Endothelial cell of umbilical vein (primary cell): ENCODE measurements around the gene SPO11. TPM values are rescaled to one million over a fixed set of nuclear protein-coding genes. Genes with fewer than 3 reads are reported as not detected.

Experiments used
- BruUV-seq: library from RNA; stranded (reverse); fragments of 400-500 nt; replicated peaks from 2 replicates; lab custom pipeline; 2021; lab: Mats Ljungman, UMichigan
- CTCF ChIA-PET: fragments of 300-600, 350-600 bp; sonication (Branson Sonifier 250); formaldehyde crosslinking; loops from one replicate; lab custom pipeline; 2021; ENCODE audit warnings: antibody characterized with exemption, inconsistent platforms; lab: Charles Lee
- POLR2A ChIA-PET: fragments of 300-600, 350-600 bp; sonication (Branson Sonifier 250); formaldehyde crosslinking; loops from one replicate; lab custom pipeline; 2021; ENCODE audit warnings: antibody characterized with exemption, inconsistent platforms; lab: Charles Lee
- DNase-seq: peaks from one replicate; pipeline ENCODE4 v3.0.0-alpha.2; 2011; ENCODE audit warnings: low read depth, low spot score
- FAIRE-seq: peaks from 2 replicates; lab custom pipeline; 2011; peaks lifted over from hg19 to GRCh38; lab: Jason Lieb, UNC
- H2AFZ ChIP-seq: 2 replicates; pipeline ENCODE4 v1.6.0; 2012; ENCODE audit warnings: low read depth, low read length, control low read depth, inconsistent platforms
- H3K27ac ChIP-seq: 2 replicates; pipeline ENCODE4 v1.5.1; 2011; ENCODE audit warnings: low read depth, mild to moderate bottlenecking, control low read depth, low read length, moderate library complexity; ENCODE audit not compliant: insufficient read depth
- H3K27me3 ChIP-seq, 2 experiments: 2 replicates each; pipeline versions ENCODE4 v1.6.0 to v1.6.1; 2011; ENCODE audit warnings: low read length in 2 of 2, mixed read lengths in 1 of 2; ENCODE audit not compliant: control insufficient read depth in 2 of 2, insufficient read depth in 2 of 2
- H3K36me3 ChIP-seq, 2 experiments: 2 replicates in 1 of 2; 3 replicates in 1 of 2; pipeline ENCODE4 v1.5.1; 2011; ENCODE audit warnings: low read length in 2 of 2, mild to moderate bottlenecking in 1 of 2, moderate library complexity in 1 of 2; ENCODE audit not compliant: control insufficient read depth in 2 of 2, insufficient read depth in 2 of 2; ENCODE audit errors: extremely low read depth in 1 of 2
- H3K4me1 ChIP-seq: 3 replicates; pipeline ENCODE4 v1.5.1; 2011; ENCODE audit warnings: mild to moderate bottlenecking, low read length; ENCODE audit not compliant: control insufficient read depth, insufficient read depth; ENCODE audit errors: extremely low read depth
- H3K4me2 ChIP-seq: 2 replicates; pipeline ENCODE4 v1.6.1; 2011; ENCODE audit warnings: low read length, control low read depth, mixed read lengths; ENCODE audit not compliant: insufficient read depth
- H3K4me3 ChIP-seq, 3 experiments: fragments of 200-600 bp in 1 of 3; sonication (generic), shearing (Covaris generic) in 1 of 3; replicated peaks in 1 of 3; 2 replicates each; pipeline ENCODE4 v1.5.1; 2011 to 2016; ENCODE audit warnings: control low read depth in 3 of 3, low read length in 3 of 3, mild to moderate bottlenecking in 2 of 3, inconsistent platforms in 1 of 3, low read depth in 1 of 3, moderate library complexity in 1 of 3; ENCODE audit not compliant: insufficient read depth in 1 of 3
- H3K79me2 ChIP-seq: 2 replicates; pipeline ENCODE4 v1.6.0; 2012; ENCODE audit warnings: low read length, inconsistent platforms; ENCODE audit not compliant: control insufficient read depth, insufficient read depth
- H3K9ac ChIP-seq: replicated peaks from 2 replicates; pipeline ENCODE3; 2011; ENCODE audit warnings: low read length, control low read depth; ENCODE audit not compliant: insufficient read depth; ENCODE audit errors: extremely low read depth
- H3K9me1 ChIP-seq: replicated peaks from 3 replicates; pipeline ENCODE4 v1.6.0; 2011; ENCODE audit warnings: mild to moderate bottlenecking, low read length; ENCODE audit not compliant: control insufficient read depth, insufficient read depth; ENCODE audit errors: extremely low read depth
- H3K9me3 ChIP-seq: replicated peaks from 2 replicates; pipeline ENCODE4 v1.5.1; 2012; ENCODE audit warnings: low read length, inconsistent platforms; ENCODE audit not compliant: control insufficient read depth, insufficient read depth
- H4K20me1 ChIP-seq: replicated peaks from 2 replicates; pipeline ENCODE3; 2011; ENCODE audit warnings: mild to moderate bottlenecking, low read length; ENCODE audit not compliant: control insufficient read depth, insufficient read depth; ENCODE audit errors: extremely low read depth
- EZH2 ChIP-seq: IDR thresholded peaks from 2 replicates; pipeline ENCODE4 v1.6.1; 2012; ENCODE audit warnings: borderline replicate concordance, low read depth, mild to moderate bottlenecking, moderate library complexity, low read length, inconsistent platforms; ENCODE audit not compliant: severe bottlenecking
- FOS ChIP-seq: IDR thresholded peaks from 2 replicates; pipeline ENCODE4 v1.6.1; 2011; ENCODE audit warnings: mild to moderate bottlenecking, low read length, moderate library complexity, borderline replicate concordance; ENCODE audit not compliant: insufficient read depth
- GATA2 ChIP-seq: IDR thresholded peaks from 2 replicates; pipeline ENCODE4 v1.7.0; 2011; ENCODE audit warnings: low read depth, mild to moderate bottlenecking, moderate library complexity, mixed read lengths, low read length; ENCODE audit not compliant: insufficient read length, insufficient read depth
- JUN ChIP-seq: IDR thresholded peaks from 2 replicates; pipeline ENCODE4 v1.6.1; 2011; ENCODE audit warnings: borderline replicate concordance, low read depth; ENCODE audit not compliant: insufficient read length, insufficient read depth
- MAX ChIP-seq: IDR thresholded peaks from 2 replicates; pipeline ENCODE4 v1.6.1; 2011; ENCODE audit not compliant: insufficient read depth, insufficient read length
- MYC ChIP-seq: IDR thresholded peaks from one replicate; pipeline ENCODE4 v1.6.1; 2011; ENCODE audit warnings: mild to moderate bottlenecking, low read depth, low read length
- POLR2A ChIP-seq: IDR thresholded peaks from 2 replicates; pipeline ENCODE4 v1.6.1; 2012; ENCODE audit warnings: low read depth, mild to moderate bottlenecking, control low read depth, low read length
- POLR2AphosphoS5 ChIP-seq: IDR thresholded peaks from 2 replicates; pipeline ENCODE4 v1.6.1; 2012; ENCODE audit warnings: low read depth, mild to moderate bottlenecking, control low read depth, low read length, moderate library complexity; ENCODE audit not compliant: insufficient read depth
- dilution Hi-C: fragments of 300-500 bp; cut with MboI; formaldehyde crosslinking; loops from one replicate; pipeline ENCODE4 v1.15.0; 2019; ENCODE audit warnings: low sequenced_read_pairs; ENCODE audit not compliant: extremely low pct_ligation_motif_present
- intact Hi-C: fragments of 100-400 bp; cut with micrococcal nuclease; formaldehyde crosslinking; loops from one replicate; pipeline ENCODE4 v1.10.0; 2022
- polyA plus RNA-seq, 4 experiments: library from polyadenylated mRNA; depleted of rRNA in 3 of 4; stranded (reverse) in 3 of 4; unstranded in 1 of 4; fragments of >200 nt; gene quantifications; 2 replicates each; pipeline versions ENCODE4 v1.2.1 to v1.2.3, GENCODE V29; 2011 to 2012; ENCODE audit warnings: missing spikeins in 1 of 4
- total RNA-seq: library from RNA; stranded (reverse); gene quantifications from 2 replicates; pipeline ENCODE4 v1.2.3, GENCODE V29; 2021
- TF ChIP-seq, protein P1 (sequence below), 2 donors: IDR thresholded peaks; 1 replicate in 1 of 2; 2 replicates in 1 of 2; pipeline ENCODE4 v1.5.1; 2011; ENCODE audit warnings: low read length in 2 of 2, mild to moderate bottlenecking in 2 of 2, moderate library complexity in 2 of 2, control low read depth in 1 of 2, inconsistent platforms in 1 of 2, low read depth in 1 of 2; ENCODE audit not compliant: insufficient read depth in 1 of 2; ENCODE audit errors: extremely low read depth in 1 of 2

SPO11 gene
- total and polyA plus RNA-seq, 2 donors (not counting 3 experiments of a cell fraction or from before 2014, with no cell fraction given): not detected

GRCh38 chr20:57335392-57335791 is 5.8 kb downstream of the SPO11 start:
- dilution Hi-C loops: no loop called here
- Histone ChIP-seq H3K4me1 (no peaks in the 10 kb centered on the region), H3K9ac (no peak overlapping the region), H3K9me3 (no peaks in the 10 kb centered on the region), H3K27ac (no peak overlapping the region), H3K4me2 (no peak overlapping the region), H3K36me3 (no peaks in the 10 kb centered on the region), H4K20me1 (no peaks in the 10 kb centered on the region), H3K9me1 (no peaks in the 10 kb centered on the region), H3K4me3 (no peak overlapping the region), H3K27me3 (peaks cover 0 to 10% of the 10 kb centered on the region in 2 experiments), H2AFZ (no peak overlapping the region), H3K79me2 (no peaks in the 10 kb centered on the region)
- FAIRE-seq: no peak
- TF ChIP-seq MAX (no peak), GATA2 (no peak), MYC (no peak), POLR2A (no peak), FOS (no peak), POLR2AphosphoS5 (no peak), EZH2 (no peak), JUN (no peak)
- TF ChIP-seq, protein P1, sequence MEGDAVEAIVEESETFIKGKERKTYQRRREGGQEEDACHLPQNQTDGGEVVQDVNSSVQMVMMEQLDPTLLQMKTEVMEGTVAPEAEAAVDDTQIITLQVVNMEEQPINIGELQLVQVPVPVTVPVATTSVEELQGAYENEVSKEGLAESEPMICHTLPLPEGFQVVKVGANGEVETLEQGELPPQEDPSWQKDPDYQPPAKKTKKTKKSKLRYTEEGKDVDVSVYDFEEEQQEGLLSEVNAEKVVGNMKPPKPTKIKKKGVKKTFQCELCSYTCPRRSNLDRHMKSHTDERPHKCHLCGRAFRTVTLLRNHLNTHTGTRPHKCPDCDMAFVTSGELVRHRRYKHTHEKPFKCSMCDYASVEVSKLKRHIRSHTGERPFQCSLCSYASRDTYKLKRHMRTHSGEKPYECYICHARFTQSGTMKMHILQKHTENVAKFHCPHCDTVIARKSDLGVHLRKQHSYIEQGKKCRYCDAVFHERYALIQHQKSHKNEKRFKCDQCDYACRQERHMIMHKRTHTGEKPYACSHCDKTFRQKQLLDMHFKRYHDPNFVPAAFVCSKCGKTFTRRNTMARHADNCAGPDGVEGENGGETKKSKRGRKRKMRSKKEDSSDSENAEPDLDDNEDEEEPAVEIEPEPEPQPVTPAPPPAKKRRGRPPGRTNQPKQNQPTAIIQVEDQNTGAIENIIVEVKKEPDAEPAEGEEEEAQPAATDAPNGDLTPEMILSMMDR (IDR thresholded peaks at IDR 0.05; ENCODE audit: extremely low read depth in 1 of 2, insufficient read depth in 1 of 2, low read depth in 1 of 2, low read length in 2 of 2): no peak
- no peak for DNase-seq
- ChIA-PET POLR2A (no interaction called here), CTCF (no interaction called here)
- intact Hi-C loops: no loop called here
- BruUV-seq: no TSS peak
